22Rv1 (cell line): ENCODE results near the gene ATP13A1.

ENCODE experiments used
- CTCF ChIP-seq: fragments of 450-650 bp; IDR thresholded peaks from 2 replicates; pipeline ENCODE4 v1.5.1; 2017; ENCODE audit warnings: mild to moderate bottlenecking
- ZFX ChIP-seq: fragments of 450-650 bp; IDR thresholded peaks from 2 replicates; pipeline ENCODE4 v1.6.1; 2017; ENCODE audit warnings: antibody characterized with exemption, borderline replicate concordance

DNA sequence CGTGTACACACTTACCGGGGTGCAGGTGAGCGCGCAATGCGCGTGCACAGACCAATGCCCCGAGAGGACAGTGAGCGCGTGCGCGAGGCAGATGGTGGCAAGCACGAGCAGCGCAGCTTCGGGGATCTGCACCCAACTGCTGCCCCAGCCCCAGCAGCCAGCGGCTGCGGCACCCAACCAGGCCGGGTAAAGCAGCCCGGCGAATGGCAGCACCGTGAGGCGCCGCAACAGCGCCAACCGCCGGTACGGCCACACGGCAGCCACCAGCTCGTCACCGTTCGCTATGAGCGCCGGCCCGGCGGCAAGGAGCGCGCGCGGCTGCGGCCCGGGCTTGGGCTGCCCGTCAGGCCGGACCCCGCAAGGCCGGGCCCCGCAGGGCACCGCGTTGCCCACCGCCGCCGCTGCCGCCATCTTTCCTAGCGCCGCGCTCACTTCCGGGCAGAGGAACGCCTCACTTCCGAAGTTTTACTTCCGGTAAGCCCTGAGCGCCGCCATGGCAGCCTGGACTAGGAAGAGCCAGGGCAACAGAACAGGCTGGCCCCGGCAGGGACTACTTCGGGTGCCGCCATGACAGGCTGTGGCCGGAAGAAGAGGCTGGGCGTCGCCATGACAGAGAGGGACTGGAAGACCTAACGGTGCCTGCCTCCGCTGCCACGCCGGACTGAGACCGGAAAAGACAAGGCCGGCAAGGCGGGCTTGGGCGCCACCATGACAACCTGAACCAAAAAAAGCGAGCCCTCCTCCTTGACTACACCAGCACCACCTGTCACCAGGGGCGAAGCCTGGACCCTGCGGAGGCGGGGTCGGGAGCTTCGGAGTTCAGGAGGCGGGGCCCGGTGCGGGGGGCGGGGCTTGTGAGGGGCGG lies at the start of gene ATP13A1:
- TF ChIP-seq CTCF (peak; percentile 50), ZFX (no peak)
